IgD-negative memory B cell (primary cell): ENCODE data around the gene RASSF6. TPM values are rescaled to one million over a fixed set of nuclear protein-coding genes. Genes with fewer than 3 reads are reported as not detected.
"Not testable (repeated sequence)": the region's sequence is repeated elsewhere in the genome, so short reads cannot be mapped to it uniquely, and the experiment has no call there.

ENCODE experiments used
- H3K27ac Mint-ChIP-seq, 3 donors: one replicate each; pipeline ENCODE4 v1.8.0; 2020 to 2022; ENCODE audit warnings: mild to moderate bottlenecking in 3 of 3, mixed read lengths in 3 of 3, moderate library complexity in 1 of 3
- H3K27me3 Mint-ChIP-seq: one replicate; pipeline ENCODE4 v1.8.0; 2021; ENCODE audit warnings: mixed read lengths
- H3K36me3 Mint-ChIP-seq: one replicate; pipeline ENCODE4 v1.8.0; 2020; ENCODE audit warnings: mild to moderate bottlenecking, mixed read lengths
- H3K4me1 Mint-ChIP-seq, 3 donors: one replicate each; pipeline ENCODE4 v1.8.0; 2020 to 2022; ENCODE audit warnings: mixed read lengths in 3 of 3, mild to moderate bottlenecking in 1 of 3
- H3K4me3 Mint-ChIP-seq, 4 donors: one replicate each; pipeline ENCODE4 v1.8.0; 2020 to 2022; ENCODE audit warnings: mild to moderate bottlenecking in 4 of 4, mixed read lengths in 4 of 4, moderate library complexity in 3 of 4
- H3K9me3 Mint-ChIP-seq, 3 donors: one replicate each; pipeline ENCODE4 v1.8.0; 2020 to 2021; ENCODE audit warnings: mixed read lengths in 3 of 3, mild to moderate bottlenecking in 1 of 3
- polyA plus RNA-seq: library from polyadenylated mRNA; unstranded; fragments of 300-500 nt; fragmentation: Illumina TruSeq; gene quantifications from one replicate; pipeline ENCODE4 v1.2.3, GENCODE V29; 2021

RASSF6 gene
- polyA plus RNA-seq, 1 donor from 2014 or later, result 10.8 TPM

GRCh38 chr4:73628834-73629233 is 8.6 kb upstream of the RASSF6 start:
- H3K4me1 Mint-ChIP-seq, result peaks cover 1 to 10% (median 4%) of the 10 kb centered on the region in 3 donors
- not testable (repeated sequence) for H3K27me3 Mint-ChIP-seq, H3K36me3 Mint-ChIP-seq, H3K4me3 Mint-ChIP-seq, H3K27ac Mint-ChIP-seq, H3K9me3 Mint-ChIP-seq

- Mint-ChIP-seq H3K4me1 (peaks cover 20 to 38% (median 21%) of the 10 kb centered on the region in 3 donors), H3K36me3 (no peaks in the 10 kb centered on the region), H3K27ac (no peak overlapping the region), H3K4me3 (peak overlapping the region in 1 of 4 donors; percentile 25), H3K27me3 (peaks cover 7% of the 10 kb centered on the region), H3K9me3 (no peaks in the 10 kb centered on the region)
Observed at GRCh38 chr4:73621357-73621756, 1.1 kb upstream of the RASSF6 start.

GRCh38 chr4:73619346-73619745 is 890 bp downstream of the RASSF6 start:
- H3K9me3 Mint-ChIP-seq, result no peaks in the 10 kb centered on the region
- peaks cover 2% of the 10 kb centered on the region for H3K36me3 Mint-ChIP-seq
- H3K4me1 Mint-ChIP-seq, result peaks cover 18 to 42% (median 23%) of the 10 kb centered on the region in 3 donors
- peaks cover 7% of the 10 kb centered on the region for H3K27me3 Mint-ChIP-seq
- peak overlapping the region; percentile 89 to 98 (median 94) for H3K4me3 Mint-ChIP-seq
- peak overlapping the region in 2 of 3 donors; percentile 76 to 84 for H3K27ac Mint-ChIP-seq

- H3K4me1 Mint-ChIP-seq, result peaks cover 18 to 41% (median 32%) of the 10 kb centered on the region in 3 donors
- H3K4me3 Mint-ChIP-seq, result peak overlapping the region; percentile 44 to 82 (median 80)
- no peaks in the 10 kb centered on the region for H3K9me3 Mint-ChIP-seq
- H3K36me3 Mint-ChIP-seq, result peaks cover 10% of the 10 kb centered on the region
- peak overlapping the region in 1 of 3 donors; percentile 52 for H3K27ac Mint-ChIP-seq
- peaks cover 5% of the 10 kb centered on the region for H3K27me3 Mint-ChIP-seq
Observed at GRCh38 chr4:73617256-73617655, 3.0 kb downstream of the RASSF6 start.

- Mint-ChIP-seq H3K36me3 (peaks cover 17% of the 10 kb centered on the region), H3K27ac (peak overlapping the region in 1 of 3 donors; percentile 32), H3K9me3 (no peaks in the 10 kb centered on the region), H3K4me3 (peak overlapping the region in 2 of 4 donors; percentile 60 to 74), H3K27me3 (peaks cover 4% of the 10 kb centered on the region), H3K4me1 (peaks cover 14 to 43% (median 33%) of the 10 kb centered on the region in 3 donors)
Observed at GRCh38 chr4:73615613-73616012, 4.6 kb downstream of the RASSF6 start.

- Mint-ChIP-seq H3K36me3 (peaks cover 18% of the 10 kb centered on the region), H3K4me1 (peaks cover 12 to 44% (median 37%) of the 10 kb centered on the region in 3 donors), H3K27me3 (peaks cover 3% of the 10 kb centered on the region), H3K9me3 (no peaks in the 10 kb centered on the region), H3K4me3 (peak overlapping the region in 1 of 4 donors; percentile 46), H3K27ac (peak overlapping the region in 1 of 3 donors; percentile 57)
Observed at GRCh38 chr4:73614311-73614867, 5.8 kb downstream of the RASSF6 start.

GRCh38 chr4:73613130-73613529 is 7.1 kb downstream of the RASSF6 start:
- peaks cover 3% of the 10 kb centered on the region for H3K27me3 Mint-ChIP-seq
- H3K4me3 Mint-ChIP-seq, result no peak overlapping the region
- H3K36me3 Mint-ChIP-seq, result peaks cover 18% of the 10 kb centered on the region
- H3K4me1 Mint-ChIP-seq, result peaks cover 12 to 46% (median 36%) of the 10 kb centered on the region in 3 donors
- peak overlapping the region in 1 of 3 donors; percentile 2 for H3K27ac Mint-ChIP-seq
- H3K9me3 Mint-ChIP-seq, result no peaks in the 10 kb centered on the region

- Mint-ChIP-seq H3K27ac (no peak overlapping the region), H3K4me1 (peaks cover 17 to 48% (median 36%) of the 10 kb centered on the region in 3 donors), H3K27me3 (peaks cover 6% of the 10 kb centered on the region), H3K9me3 (no peaks in the 10 kb centered on the region), H3K36me3 (peaks cover 18% of the 10 kb centered on the region), H3K4me3 (no peak overlapping the region)
Observed at GRCh38 chr4:73612032-73612431, 8.2 kb downstream of the RASSF6 start.

GRCh38 chr4:73609706-73610105 is 10.5 kb downstream of the RASSF6 start:
- Mint-ChIP-seq H3K4me3 (peak overlapping the region in 1 of 4 donors; percentile 49), H3K27ac (peak overlapping the region in 1 of 3 donors; percentile 27), H3K9me3 (no peaks in the 10 kb centered on the region), H3K27me3 (peaks cover 13% of the 10 kb centered on the region), H3K4me1 (peaks cover 25 to 58% (median 46%) of the 10 kb centered on the region in 3 donors), H3K36me3 (peaks cover 21% of the 10 kb centered on the region)

GRCh38 chr4:73608689-73609594 is 11.3 kb downstream of the RASSF6 start:
- Mint-ChIP-seq H3K4me1 (peaks cover 28 to 60% (median 48%) of the 10 kb centered on the region in 3 donors), H3K27me3 (peaks cover 13% of the 10 kb centered on the region), H3K9me3 (no peaks in the 10 kb centered on the region), H3K36me3 (peaks cover 19% of the 10 kb centered on the region), H3K4me3 (peak overlapping the region in 1 of 4 donors; percentile 38), H3K27ac (peak overlapping the region in 1 of 3 donors; percentile 39)

- peaks cover 32 to 61% (median 47%) of the 10 kb centered on the region in 3 donors for H3K4me1 Mint-ChIP-seq
- H3K27ac Mint-ChIP-seq, result peak overlapping the region; percentile 56 to 96 (median 88)
- H3K36me3 Mint-ChIP-seq, result peaks cover 13% of the 10 kb centered on the region
- H3K4me3 Mint-ChIP-seq, result peak overlapping the region; percentile 5 to 86 (median 71)
- H3K9me3 Mint-ChIP-seq, result no peaks in the 10 kb centered on the region
- peaks cover 13% of the 10 kb centered on the region for H3K27me3 Mint-ChIP-seq
Observed at GRCh38 chr4:73607375-73608033, 12.7 kb downstream of the RASSF6 start.

GRCh38 chr4:73606465-73606974 is 13.7 kb downstream of the RASSF6 start:
- no peaks in the 10 kb centered on the region for H3K9me3 Mint-ChIP-seq
- peaks cover 12% of the 10 kb centered on the region for H3K36me3 Mint-ChIP-seq
- peak overlapping the region; percentile 55 to 86 (median 80) for H3K4me3 Mint-ChIP-seq
- H3K4me1 Mint-ChIP-seq, result peaks cover 32 to 69% (median 47%) of the 10 kb centered on the region in 3 donors
- peaks cover 13% of the 10 kb centered on the region for H3K27me3 Mint-ChIP-seq
- H3K27ac Mint-ChIP-seq, result peak overlapping the region; percentile 56 to 96 (median 88)

GRCh38 chr4:73603854-73604584 is 16.2 kb downstream of the RASSF6 start:
- Mint-ChIP-seq H3K4me3 (peak overlapping the region; percentile 5 to 89 (median 70)), H3K36me3 (peaks cover 12% of the 10 kb centered on the region), H3K27ac (peak overlapping the region; percentile 66 to 95 (median 94)), H3K9me3 (no peaks in the 10 kb centered on the region), H3K4me1 (peaks cover 31 to 68% (median 46%) of the 10 kb centered on the region in 3 donors), H3K27me3 (peaks cover 10% of the 10 kb centered on the region)

- Mint-ChIP-seq H3K4me1 (peaks cover 31 to 70% (median 48%) of the 10 kb centered on the region in 3 donors), H3K9me3 (no peaks in the 10 kb centered on the region), H3K27me3 (peaks cover 10% of the 10 kb centered on the region), H3K36me3 (peaks cover 12% of the 10 kb centered on the region), H3K4me3 (peak overlapping the region in 1 of 4 donors; percentile 89), H3K27ac (peak overlapping the region; percentile 66 to 95 (median 94))
Observed at GRCh38 chr4:73603271-73603710, 16.9 kb downstream of the RASSF6 start.
